H1 (cell line): ENCODE data around the gene MRPS12. TPM values are rescaled to one million over a fixed set of nuclear protein-coding genes. Genes with fewer than 3 reads are reported as not detected.

Experiments used
- CTCF ChIA-PET: fragments of 300-600 bp; sonication (Branson Sonifier 250); formaldehyde crosslinking; loops from one replicate; lab custom pipeline; 2021; ENCODE audit not compliant: partially characterized antibody; lab: Charles Lee
- POLR2A ChIA-PET: fragments of 300-600 bp; sonication (Branson Sonifier 250); formaldehyde crosslinking; loops from one replicate; lab custom pipeline; 2021; ENCODE audit warnings: inconsistent platforms; ENCODE audit not compliant: partially characterized antibody; lab: Charles Lee
- DNase-seq, 2 experiments: peaks; one replicate each; pipeline versions ENCODE4 v3.0.0 to v3.0.0-alpha.2; 2010 to 2022; ENCODE audit warnings: low spot score in 2 of 2, low read depth in 1 of 2, mixed read lengths in 1 of 2
- FAIRE-seq: peaks from 2 replicates; lab custom pipeline; 2011; peaks lifted over from hg19 to GRCh38; lab: Jason Lieb, UNC
- H2AFZ ChIP-seq: 2 replicates; pipeline ENCODE4 v1.8.1; 2012; ENCODE audit warnings: low read length, inconsistent platforms
- H2AK5ac ChIP-seq: 2 replicates; pipeline ENCODE4 v1.6.1; 2013; ENCODE audit warnings: low read depth, low read length
- H2BK120ac ChIP-seq: replicated peaks from 2 replicates; pipeline ENCODE3; 2013; ENCODE audit warnings: low read depth, low read length, inconsistent platforms
- H2BK12ac ChIP-seq: 2 replicates; pipeline ENCODE4 v1.6.1; 2013; ENCODE audit warnings: low read depth, low read length
- H2BK15ac ChIP-seq: 2 replicates; pipeline ENCODE4 v1.6.1; 2013; ENCODE audit warnings: low read length
- H2BK20ac ChIP-seq: 2 replicates; pipeline ENCODE4 v1.6.1; 2013; ENCODE audit warnings: low read length
- H2BK5ac ChIP-seq: 2 replicates; pipeline ENCODE4 v1.6.1; 2013; ENCODE audit warnings: low read depth, low read length
- H3K14ac ChIP-seq: 2 replicates; pipeline ENCODE4 v1.6.1; 2013; ENCODE audit warnings: inconsistent platforms; ENCODE audit not compliant: insufficient read length
- H3K18ac ChIP-seq: 2 replicates; pipeline ENCODE4 v1.6.1; 2013; ENCODE audit warnings: low read length; ENCODE audit errors: extremely low read depth
- H3K23ac ChIP-seq: 2 replicates; pipeline ENCODE4 v1.6.1; 2013; ENCODE audit warnings: inconsistent platforms; ENCODE audit not compliant: insufficient read length
- H3K23me2 ChIP-seq: 2 replicates; pipeline ENCODE4 v1.6.1; 2013; ENCODE audit warnings: low read depth, low read length
- H3K27ac ChIP-seq: 2 replicates; pipeline ENCODE4 v1.6.1; 2011; ENCODE audit warnings: low read depth, low read length, inconsistent platforms
- H3K27me3 ChIP-seq, 4 experiments: replicated peaks in 1 of 4; 1 replicate in 1 of 4; 2 replicates in 3 of 4; pipeline versions ENCODE4 v1.6.1 to v1.8.1; 2011 to 2013; ENCODE audit warnings: low read length in 3 of 4, mild to moderate bottlenecking in 3 of 4, inconsistent platforms in 2 of 4, mixed read lengths in 2 of 4, moderate library complexity in 1 of 4; ENCODE audit not compliant: control insufficient read depth in 3 of 4, insufficient read depth in 3 of 4; ENCODE audit errors: extremely low read depth in 1 of 4
- H3K36me3 ChIP-seq, 4 experiments: 2 replicates each; pipeline versions ENCODE4 v1.6.1 to v1.8.1; 2011 to 2013; ENCODE audit warnings: mild to moderate bottlenecking in 4 of 4, low read length in 3 of 4, moderate library complexity in 2 of 4, control low read depth in 1 of 4, inconsistent platforms in 1 of 4; ENCODE audit not compliant: insufficient read depth in 4 of 4, control insufficient read depth in 2 of 4
- H3K4ac ChIP-seq: replicated peaks from 2 replicates; pipeline ENCODE3; 2013; ENCODE audit warnings: low read length, low read depth, mixed read lengths, inconsistent platforms; ENCODE audit not compliant: insufficient read length
- H3K4me1 ChIP-seq, 4 experiments: replicated peaks in 1 of 4; 1 replicate in 1 of 4; 2 replicates in 3 of 4; pipeline versions ENCODE4 v1.6.1 to v1.8.1; 2011 to 2013; ENCODE audit warnings: low read length in 3 of 4, inconsistent platforms in 2 of 4, mixed read lengths in 1 of 4; ENCODE audit not compliant: insufficient read depth in 4 of 4, control insufficient read depth in 3 of 4
- H3K4me2 ChIP-seq, 2 experiments: 2 replicates each; pipeline versions ENCODE4 v1.6.1 to v1.8.1; 2011 to 2013; ENCODE audit warnings: low read depth in 2 of 2, low read length in 2 of 2, control low read depth in 1 of 2, inconsistent platforms in 1 of 2, mild to moderate bottlenecking in 1 of 2; ENCODE audit not compliant: insufficient read depth in 1 of 2
- H3K4me3 ChIP-seq, 4 experiments: fragments of 200-600, 300-600 bp in 1 of 4; sonication (generic), shearing (Covaris generic), sonication (Bioruptor Twin) in 1 of 4; 2 replicates each; pipeline versions ENCODE4 v1.5.1 to v1.8.1; 2011 to 2016; ENCODE audit warnings: low read length in 4 of 4, low read depth in 3 of 4, control low read depth in 2 of 4, inconsistent platforms in 2 of 4, mild to moderate bottlenecking in 2 of 4, mixed read lengths in 1 of 4, moderate library complexity in 1 of 4; ENCODE audit not compliant: insufficient read depth in 2 of 4; ENCODE audit errors: extremely low read depth in 1 of 4
- H3K56ac ChIP-seq: replicated peaks from 2 replicates; pipeline ENCODE3; 2013; ENCODE audit warnings: low read depth, mild to moderate bottlenecking, mixed read lengths, low read length, inconsistent platforms; ENCODE audit not compliant: insufficient read length
- H3K79me1 ChIP-seq: 2 replicates; pipeline ENCODE4 v1.6.1; 2013; ENCODE audit warnings: low read depth, low read length, control low read depth
- H3K79me2 ChIP-seq, 2 experiments: 2 replicates each; pipeline versions ENCODE4 v1.6.1 to v1.8.1; 2012 to 2013; ENCODE audit warnings: low read length in 2 of 2, mild to moderate bottlenecking in 2 of 2, inconsistent platforms in 1 of 2; ENCODE audit not compliant: insufficient read depth in 2 of 2, control insufficient read depth in 1 of 2
- H3K9ac ChIP-seq, 4 experiments: replicated peaks in 1 of 4; 1 replicate in 1 of 4; 2 replicates in 3 of 4; pipeline versions ENCODE4 v1.6.1 to v1.8.1; 2011 to 2013; ENCODE audit warnings: low read depth in 3 of 4, low read length in 3 of 4, control low read depth in 2 of 4, mild to moderate bottlenecking in 2 of 4, moderate library complexity in 2 of 4, inconsistent platforms in 1 of 4; ENCODE audit errors: extremely low read depth in 1 of 4
- H3K9me3 ChIP-seq, 2 experiments: 2 replicates each; pipeline versions ENCODE4 v1.6.1 to v1.8.1; 2012 to 2013; ENCODE audit warnings: mild to moderate bottlenecking in 2 of 2, moderate library complexity in 2 of 2, control low read depth in 1 of 2, inconsistent platforms in 1 of 2, low read depth in 1 of 2, low read length in 1 of 2, mixed read lengths in 1 of 2; ENCODE audit not compliant: insufficient read depth in 2 of 2
- H4K20me1 ChIP-seq, 2 experiments: replicated peaks in 1 of 2; 2 replicates each; pipeline versions ENCODE3 to v1.8.1; 2011 to 2013; ENCODE audit warnings: inconsistent platforms in 2 of 2, low read length in 2 of 2, mild to moderate bottlenecking in 1 of 2; ENCODE audit not compliant: insufficient read depth in 2 of 2, control insufficient read depth in 1 of 2
- H4K5ac ChIP-seq: 2 replicates; pipeline ENCODE4 v1.6.1; 2013; ENCODE audit warnings: low read length, low read depth, mixed read lengths, inconsistent platforms; ENCODE audit not compliant: insufficient read length
- H4K8ac ChIP-seq: 2 replicates; pipeline ENCODE4 v1.8.0; 2013; ENCODE audit warnings: mild to moderate bottlenecking, moderate library complexity, low read length, inconsistent platforms; ENCODE audit not compliant: insufficient read depth; ENCODE audit errors: extremely low read depth
- H4K91ac ChIP-seq: replicated peaks from 2 replicates; pipeline ENCODE3; 2013; ENCODE audit warnings: low read length, mixed read lengths, inconsistent platforms; ENCODE audit not compliant: insufficient read length
- BACH1 ChIP-seq: IDR thresholded peaks from 2 replicates; pipeline ENCODE4 v1.6.1; 2012; ENCODE audit warnings: low read length, improper control_type of control experiment
- CBX5 ChIP-seq: fragments of 300-800, 300-1000 bp; sonication (generic); IDR thresholded peaks from 2 replicates; pipeline ENCODE4 v1.7.1; 2016; ENCODE audit warnings: antibody characterized with exemption, low read length, low read depth
- EGR1 ChIP-seq: IDR thresholded peaks from 2 replicates; pipeline ENCODE4 v1.6.1; 2011; ENCODE audit warnings: low read depth, low read length, borderline replicate concordance
- EP300 ChIP-seq, 2 experiments: IDR thresholded peaks; 1 replicate in 1 of 2; 2 replicates in 1 of 2; pipeline ENCODE4 v1.6.1; 2011 to 2012; ENCODE audit warnings: low read depth in 2 of 2, low read length in 2 of 2, mild to moderate bottlenecking in 2 of 2, borderline replicate concordance in 1 of 2, inconsistent platforms in 1 of 2, moderate library complexity in 1 of 2
- KDM1A ChIP-seq: fragments of 200-600, 300-600 bp; sonication (generic); IDR thresholded peaks from 2 replicates; pipeline ENCODE4 v1.7.1; 2016; ENCODE audit warnings: mild to moderate bottlenecking, low read length, borderline replicate concordance
- KDM4A ChIP-seq: IDR thresholded peaks from one replicate; pipeline ENCODE4 v1.7.1; 2012; ENCODE audit warnings: low read depth, mild to moderate bottlenecking, moderate library complexity, low read length, inconsistent platforms; ENCODE audit not compliant: severe bottlenecking
- NRF1 ChIP-seq: IDR thresholded peaks from 2 replicates; pipeline ENCODE4 v1.6.1; 2011; ENCODE audit warnings: mild to moderate bottlenecking, low read depth, low read length, improper control_type of control experiment
- POU5F1 ChIP-seq: IDR thresholded peaks from 2 replicates; pipeline ENCODE4 v1.6.1; 2011; ENCODE audit warnings: low read depth, mild to moderate bottlenecking, low read length, moderate library complexity
- SAP30 ChIP-seq: fragments of 300-600 bp; sonication (generic); IDR thresholded peaks from 2 replicates; pipeline ENCODE4 v1.7.1; 2012; ENCODE audit warnings: low read length, moderate library complexity, mild to moderate bottlenecking, inconsistent platforms; ENCODE audit not compliant: insufficient read depth, insufficient replicate concordance
- WGBS, 2 experiments: shearing (Covaris generic) in 1 of 2; methylation state at CpG; one replicate each; pipeline versions ENCODE4 v1.1.6 to v1.1.7; 2013 to 2015; ENCODE audit warnings: low lambda C conversion rate in 2 of 2, mixed read lengths in 2 of 2, inconsistent platforms in 1 of 2, low coverage in 1 of 2, missing lambda C conversion rate in 1 of 2; ENCODE audit not compliant: insufficient replicate concordance in 2 of 2, insufficient coverage in 1 of 2, insufficient read length in 1 of 2; ENCODE audit errors: extremely low coverage in 1 of 2, missing lambda C conversion rate in 1 of 2; 5-methylcytosine and 5-hydroxymethylcytosine counted together
- polyA plus RNA-seq, 7 experiments: library from polyadenylated mRNA; depleted of rRNA in 3 of 7; stranded (reverse) in 5 of 7; unstranded in 2 of 7; fragments of >200 nt in 5 of 7; fragments of 200-250 nt in 2 of 7; gene quantifications; 1 replicate in 5 of 7; 2 replicates in 1 of 7; 4 replicates in 1 of 7; pipeline versions ENCODE4 v1.2.1 to v1.2.3, GENCODE V29; 2011 to 2013; ENCODE audit warnings: missing spikeins in 2 of 7, mixed read lengths in 2 of 7
- total RNA-seq: library from RNA; stranded (reverse); fragmentation: NEBNext Ultra II Directional; extraction: Animal tissue kit (Norgen Biotek cat#: 25700); gene quantifications from 2 replicates; pipeline ENCODE4 v1.2.1, GENCODE V29; 2021

MRPS12 gene
- total and polyA plus RNA-seq, 2 of the 8 experiments (the other 6 are each of a cell fraction or from before 2014, with no cell fraction given), result 79.0 to 175 TPM

DNA sequence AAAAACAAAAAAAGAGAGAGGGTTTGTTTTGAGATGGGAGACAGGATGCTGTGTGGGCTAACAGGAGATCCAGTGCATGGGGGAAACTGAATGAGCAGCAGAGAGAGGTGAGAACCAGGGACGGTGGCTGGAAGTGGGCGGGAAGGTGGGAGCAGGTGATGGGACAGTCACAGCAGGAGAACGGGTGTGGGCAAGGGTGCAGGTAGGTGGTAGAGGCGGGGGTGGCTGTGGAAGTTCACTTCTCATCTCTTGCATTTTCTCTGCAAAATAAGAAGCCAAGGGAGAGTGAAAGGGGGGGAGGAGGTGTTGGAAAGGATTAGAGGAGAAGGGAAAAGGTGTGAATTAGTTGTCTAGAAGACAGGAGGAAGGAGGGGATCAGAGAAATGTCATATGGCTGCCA, 22.9 kb downstream of the MRPS12 start:
- FAIRE-seq (no peak), DNase-seq (no peak)
- Histone ChIP-seq H3K79me1 (no peaks in the 10 kb centered on the region; the same call in 1 of the 2 replicates), H2BK20ac (no peak overlapping the region), H3K4ac (no peak overlapping the region), H3K56ac (no peak overlapping the region), H4K5ac (no peak overlapping the region), H4K91ac (no peak overlapping the region), H3K18ac (no peak overlapping the region), H2AFZ (no peak overlapping the region), H4K20me1 (peaks cover 0 to 3% of the 10 kb centered on the region in 2 experiments), H3K4me3 (no peak overlapping the region), H2BK12ac (no peak overlapping the region), H4K8ac (no peak overlapping the region), H3K27ac (no peak overlapping the region), H3K36me3 (no peaks in the 10 kb centered on the region; a peak in 1 of 8 replicates), H3K27me3 (peaks cover 0 to 3% (median under 1%) of the 10 kb centered on the region in 4 experiments; a peak in 1 of 7 replicates), H2BK5ac (no peak overlapping the region), H3K4me1 (peaks cover 0 to 5% (median 0%) of the 10 kb centered on the region in 4 experiments; a peak in 3 of 7 replicates), H2AK5ac (no peak overlapping the region), H2BK120ac (no peak overlapping the region), H3K23ac (no peak overlapping the region), H3K79me2 (no peaks in the 10 kb centered on the region), H2BK15ac (no peak overlapping the region), H3K4me2 (no peak overlapping the region), H3K9ac (no peak overlapping the region), H3K23me2 (peaks cover 5% of the 10 kb centered on the region; the same call in 1 of the 2 replicates), H3K14ac (no peak overlapping the region), H3K9me3 (0 out of 4 replicates have a peak, but pooled peaks cover 0 to under 1% of the 10 kb centered on the region in 2 experiments)
- WGBS, 2 experiments, result 88% methylated on average over 4 of the region's 4 CpGs; no CpG with 5 or more reads in 1 of the 2 experiments
- ChIA-PET CTCF (interaction anchor here (0.6 to 14.5 kb wide), 9 partner anchors 9 to 218 kb away, joined by 3 to 120 read pairs (median 6); partner anchors contain the start of genes FBXO17, MRPS12 and SARS2), POLR2A (no interaction called here)
- TF ChIP-seq BACH1 (no peak), CBX5 (no peak), KDM1A (no peak), EP300 (IDR thresholded peaks at IDR 0.05; ENCODE audit: borderline replicate concordance in 1 of 2, low read depth in 2 of 2, low read length in 2 of 2) (no peak), POU5F1 (no peak), SAP30 (no peak), KDM4A (no peak), NRF1 (no peak), EGR1 (no peak)
